ENCODE results near the gene PSMD9. TPM values are rescaled to one million over a fixed set of nuclear protein-coding genes. Genes with fewer than 3 reads are reported as not detected.

Gene PSMD9
- total RNA-seq, 1 experiment from 2014 or later, result 75.7 TPM

DNA sequence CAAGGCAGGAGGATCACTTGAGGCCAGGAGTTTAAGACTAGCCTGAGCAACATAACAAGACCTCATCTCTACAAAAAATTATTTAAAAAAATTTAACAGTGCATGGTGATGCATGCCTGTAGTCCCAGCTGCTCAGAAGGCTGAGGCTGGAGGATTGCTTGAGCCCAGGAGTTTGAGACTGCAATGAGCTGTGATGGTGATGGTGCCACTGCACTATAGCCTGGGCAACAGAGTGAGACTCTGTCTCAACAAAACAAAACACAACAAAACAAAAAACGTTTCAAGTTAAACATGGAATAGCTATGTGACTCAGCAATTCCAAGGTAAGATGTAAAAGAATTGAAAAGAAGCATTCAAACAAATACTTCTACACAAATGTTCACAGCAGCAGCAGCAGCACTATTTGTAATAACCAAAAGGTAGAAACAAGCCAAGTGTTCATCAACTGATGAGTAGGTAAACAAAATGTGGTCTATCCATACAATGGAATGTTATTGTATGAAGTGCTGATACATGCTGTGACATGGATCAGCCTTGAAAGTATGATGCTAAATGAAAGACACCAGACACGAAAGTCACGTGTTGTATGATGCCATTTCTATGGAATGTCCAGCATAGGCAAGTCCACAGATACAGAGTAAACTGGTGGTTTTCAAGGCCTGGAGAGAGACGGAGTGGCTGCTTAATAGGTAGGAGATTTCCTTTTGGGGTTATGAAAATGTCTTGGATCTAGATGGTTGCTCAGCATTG lies 61.2 kb downstream of the PSMD9 start:
- DNase-seq (ENCODE audit: extremely low read depth, low read depth), result peak; percentile 45

DNA sequence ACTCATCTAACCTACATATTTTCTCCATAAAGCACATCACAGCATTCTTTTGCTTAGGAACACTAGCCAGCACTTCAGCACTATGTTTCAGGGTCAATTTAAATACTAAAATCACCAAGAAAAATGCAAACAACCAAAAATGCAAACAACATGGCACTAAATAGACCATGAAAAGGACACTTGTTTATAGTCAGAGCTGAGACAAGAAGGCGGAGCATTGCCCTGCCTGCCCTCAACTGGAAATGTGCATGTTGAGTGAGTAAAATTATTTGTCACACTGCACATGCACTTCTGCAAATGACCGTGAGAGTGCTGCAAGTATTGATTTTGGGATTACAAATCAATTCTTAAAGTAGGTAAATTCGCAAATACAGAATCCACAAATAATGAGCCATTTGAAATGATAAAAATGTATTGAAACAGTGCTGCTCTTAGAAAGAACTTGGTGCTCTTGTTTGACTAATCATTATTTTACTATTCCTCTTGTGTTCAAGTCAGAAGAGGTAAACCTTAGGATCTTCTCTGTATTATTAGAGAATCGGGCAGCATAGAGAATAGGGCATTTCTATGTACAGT lies 64.6 kb downstream of the PSMD9 start:
- DNase-seq (ENCODE audit: extremely low read depth, low read depth), result no peak

DNA sequence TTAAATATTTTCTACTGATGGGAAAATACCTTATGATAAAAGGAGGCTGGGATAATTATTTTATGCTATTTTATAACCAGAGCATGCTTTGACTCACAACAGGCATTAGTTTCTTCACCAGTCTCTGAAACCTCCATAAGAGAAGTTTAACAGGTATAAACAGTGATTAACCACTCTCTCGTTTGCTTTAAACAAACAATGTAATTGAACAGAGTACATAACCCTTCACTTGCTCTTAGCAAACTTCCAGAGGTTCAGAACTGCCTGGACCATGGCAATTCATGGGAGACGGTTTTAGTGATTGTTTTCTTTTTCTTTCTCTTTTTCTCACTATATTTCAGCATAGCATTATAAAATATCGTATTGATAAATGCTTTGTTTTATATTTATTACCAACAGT lies 65.1 kb downstream of the PSMD9 start:
- DNase-seq (ENCODE audit: extremely low read depth, low read depth), result no peak

DNA sequence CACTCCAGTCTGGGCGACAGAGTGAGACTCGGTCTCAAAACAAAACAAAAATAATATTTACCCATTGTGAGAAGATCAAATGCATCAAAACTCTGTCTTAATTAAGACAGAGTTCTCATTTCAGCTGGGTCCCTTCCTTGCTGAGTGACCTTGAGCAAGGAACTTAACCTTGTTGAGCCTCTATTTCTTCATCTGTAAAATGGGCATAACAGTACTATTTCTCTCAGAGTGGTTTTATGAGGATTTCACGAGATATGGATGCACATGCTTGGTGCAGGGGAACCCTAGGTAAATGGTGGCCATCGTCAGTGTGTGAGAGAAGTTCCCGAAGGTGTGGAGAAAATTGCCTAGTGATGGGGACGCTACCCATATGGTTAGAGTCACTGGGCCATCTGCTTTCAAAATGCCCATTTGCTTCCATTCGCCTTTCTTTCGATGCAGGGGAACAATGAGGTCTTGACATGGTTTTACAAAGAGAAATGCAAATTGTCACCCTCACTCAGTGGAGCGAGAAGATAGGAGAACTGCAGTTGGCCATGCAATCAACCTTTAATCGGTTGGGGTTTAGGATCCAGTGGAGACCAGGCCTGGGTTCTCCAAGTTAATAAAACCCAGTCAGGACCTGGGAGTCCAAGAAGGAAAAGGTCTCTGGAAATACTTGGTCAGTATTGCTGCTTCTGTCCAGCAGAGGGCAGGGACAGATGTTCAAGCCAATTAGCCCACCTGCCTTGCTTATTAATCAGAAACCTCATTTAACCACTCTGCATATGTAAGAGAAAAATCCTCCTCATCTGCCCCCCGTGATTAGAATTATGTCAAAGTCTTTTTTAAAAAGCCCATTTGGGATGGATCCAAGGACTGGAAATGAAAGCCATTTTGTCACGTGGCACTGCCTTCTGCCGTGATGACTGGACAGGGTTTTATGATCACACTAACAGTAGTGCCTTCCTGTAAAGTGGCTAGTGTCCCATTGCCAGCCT lies 67.0 kb downstream of the PSMD9 start:
- DNase-seq (ENCODE audit: extremely low read depth, low read depth), result no peak

DNA sequence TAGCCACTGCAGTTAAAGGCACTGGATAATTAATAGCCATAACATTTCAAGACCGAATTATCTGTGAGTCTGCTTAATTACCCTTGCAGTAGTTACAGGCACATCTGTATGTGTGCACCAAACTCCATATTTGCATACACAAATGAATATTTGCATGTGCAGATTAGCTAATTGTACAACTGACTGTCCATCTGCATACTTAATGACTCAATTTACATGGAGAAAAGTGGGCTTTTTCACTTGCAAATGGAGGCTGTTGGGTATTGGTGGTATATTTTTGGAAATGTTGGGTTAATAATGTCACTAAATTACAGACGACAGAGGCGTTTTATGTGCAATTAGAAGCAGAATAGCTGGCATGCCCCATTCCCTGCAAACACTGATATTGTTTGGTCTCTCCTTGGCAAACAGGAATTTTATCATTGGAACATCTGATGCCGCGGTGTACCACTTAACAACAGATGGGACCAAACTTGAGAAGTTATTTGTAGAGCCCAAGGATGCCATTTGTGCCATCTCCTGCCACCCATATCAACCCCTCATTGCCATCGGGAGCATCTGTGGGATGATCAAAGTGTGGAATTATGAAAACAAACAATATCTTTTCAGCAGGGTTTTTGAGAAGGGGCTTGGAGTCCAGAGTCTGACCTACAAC lies 69.4 kb downstream of the PSMD9 start:
- no peak for DNase-seq (ENCODE audit: extremely low read depth, low read depth)

DNA sequence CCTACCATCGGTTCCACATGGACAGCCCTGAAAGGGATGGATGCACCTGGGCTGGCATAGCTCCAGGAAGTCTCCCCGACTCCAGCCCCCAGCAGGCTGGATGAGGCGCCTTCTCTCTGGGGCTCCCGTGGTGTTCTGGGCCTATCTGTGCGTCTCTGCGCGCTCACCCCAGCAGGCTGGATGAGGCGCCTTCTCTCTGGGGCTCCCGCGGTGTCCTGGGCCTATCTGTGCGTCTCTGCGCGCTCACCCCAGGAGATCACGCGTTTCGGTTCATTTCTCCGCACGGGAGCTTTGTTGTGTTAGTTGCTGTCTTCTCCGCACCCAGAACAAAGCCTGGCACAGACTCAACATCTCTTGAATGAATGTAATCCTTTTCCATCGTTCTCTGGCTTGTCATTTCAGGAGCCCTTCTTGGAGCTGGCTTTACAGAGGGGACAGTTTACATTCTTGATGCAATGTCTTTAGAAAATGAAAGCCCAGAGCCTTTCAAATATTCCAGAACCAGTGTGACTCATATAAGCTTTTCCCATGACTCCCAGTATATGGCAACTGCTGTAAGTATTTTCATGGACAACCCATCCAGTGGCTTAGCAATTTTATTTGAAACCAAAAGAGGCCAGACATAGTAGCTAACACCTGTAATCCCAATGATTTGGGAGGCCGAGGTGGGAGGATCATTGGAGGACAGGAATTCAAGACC lies 70.1 kb downstream of the PSMD9 start:
- no peak for DNase-seq (ENCODE audit: extremely low read depth, low read depth)

DNA sequence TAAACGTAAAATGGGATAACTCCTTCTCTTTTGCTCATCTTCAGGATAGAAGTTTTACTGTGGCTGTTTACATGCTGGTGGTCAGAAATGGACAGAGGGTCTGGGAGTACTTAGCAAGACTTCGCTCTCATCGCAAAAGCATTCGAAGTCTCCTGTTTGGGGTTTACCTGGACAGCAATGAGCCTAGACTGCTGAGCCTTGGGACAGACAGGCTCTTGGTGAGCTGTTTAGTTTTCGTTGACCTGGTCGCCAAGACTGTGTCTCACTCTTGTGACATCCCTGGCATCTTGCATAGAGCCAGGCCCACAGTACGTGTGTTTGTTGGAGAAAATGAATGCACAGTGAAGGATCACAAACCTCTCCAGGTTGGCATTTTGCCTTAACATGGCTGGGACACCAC lies 72.0 kb downstream of the PSMD9 start:
- no peak for DNase-seq (ENCODE audit: extremely low read depth, low read depth)

DNA sequence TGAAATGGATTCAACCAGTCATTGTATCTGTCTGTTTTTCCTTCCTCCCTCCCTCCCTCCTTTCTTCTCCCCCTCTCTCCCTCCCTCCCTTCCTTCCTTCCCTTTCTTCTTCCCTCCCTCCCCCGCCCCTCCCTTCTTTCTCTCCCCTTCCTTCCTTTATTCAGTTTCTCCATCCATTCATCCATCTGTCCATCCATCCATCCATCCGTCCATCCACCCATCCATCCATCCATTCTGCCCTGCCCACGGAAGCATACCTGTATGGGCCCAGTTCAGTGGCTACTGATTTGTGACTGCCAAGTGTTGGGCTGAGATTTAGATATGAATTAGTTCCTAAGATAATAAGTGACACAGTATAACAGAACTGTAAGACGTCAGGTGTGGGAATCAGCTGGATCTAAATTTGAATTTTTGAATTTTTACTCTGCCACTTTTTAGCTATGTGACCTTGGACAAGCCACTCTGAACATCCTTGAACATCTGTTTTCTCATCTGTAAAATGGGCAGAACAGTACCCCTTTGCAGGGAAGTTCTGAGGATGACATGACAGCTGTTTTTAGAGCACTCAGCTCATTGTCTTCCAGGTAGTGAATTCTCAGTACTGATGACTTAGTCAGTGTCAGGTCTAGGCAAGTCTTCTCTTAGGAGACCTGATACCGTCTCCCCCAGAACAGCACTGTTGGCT lies 72.7 kb downstream of the PSMD9 start:
- no peak for DNase-seq (ENCODE audit: extremely low read depth, low read depth)

DNA sequence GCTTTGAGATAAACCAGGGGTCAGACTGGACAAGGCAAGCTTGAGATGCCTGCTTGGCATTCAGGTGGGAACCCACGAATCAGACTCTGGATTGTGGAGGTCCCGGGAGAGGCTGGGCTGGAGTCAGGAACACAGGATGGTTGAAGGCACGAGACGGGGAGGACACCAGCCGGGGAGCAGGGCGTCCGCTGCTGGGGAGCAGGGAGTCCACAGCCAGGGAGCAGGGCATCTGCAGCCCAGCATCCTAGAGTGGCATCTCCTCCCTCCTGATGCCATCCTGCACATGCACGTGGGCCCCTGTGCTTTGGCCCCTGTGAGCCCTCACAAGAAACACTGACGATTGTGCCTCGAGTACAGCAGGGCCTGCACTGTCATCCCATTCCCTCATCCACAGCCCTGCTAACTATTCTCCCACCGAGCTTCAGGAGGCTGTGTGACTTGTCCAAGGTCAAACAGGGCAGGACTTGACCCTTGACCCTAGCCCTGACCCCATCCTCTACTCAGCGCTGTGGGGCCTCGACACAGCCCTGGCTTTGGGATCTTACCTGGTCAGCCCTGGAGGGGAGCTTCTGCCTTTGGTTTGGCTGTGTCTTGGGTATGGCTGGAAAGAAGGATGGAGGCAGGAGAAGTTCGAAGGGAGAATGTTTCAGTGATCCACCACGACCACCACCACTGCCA lies 74.9 kb downstream of the PSMD9 start:
- DNase-seq (ENCODE audit: extremely low read depth, low read depth), result no peak

DNA sequence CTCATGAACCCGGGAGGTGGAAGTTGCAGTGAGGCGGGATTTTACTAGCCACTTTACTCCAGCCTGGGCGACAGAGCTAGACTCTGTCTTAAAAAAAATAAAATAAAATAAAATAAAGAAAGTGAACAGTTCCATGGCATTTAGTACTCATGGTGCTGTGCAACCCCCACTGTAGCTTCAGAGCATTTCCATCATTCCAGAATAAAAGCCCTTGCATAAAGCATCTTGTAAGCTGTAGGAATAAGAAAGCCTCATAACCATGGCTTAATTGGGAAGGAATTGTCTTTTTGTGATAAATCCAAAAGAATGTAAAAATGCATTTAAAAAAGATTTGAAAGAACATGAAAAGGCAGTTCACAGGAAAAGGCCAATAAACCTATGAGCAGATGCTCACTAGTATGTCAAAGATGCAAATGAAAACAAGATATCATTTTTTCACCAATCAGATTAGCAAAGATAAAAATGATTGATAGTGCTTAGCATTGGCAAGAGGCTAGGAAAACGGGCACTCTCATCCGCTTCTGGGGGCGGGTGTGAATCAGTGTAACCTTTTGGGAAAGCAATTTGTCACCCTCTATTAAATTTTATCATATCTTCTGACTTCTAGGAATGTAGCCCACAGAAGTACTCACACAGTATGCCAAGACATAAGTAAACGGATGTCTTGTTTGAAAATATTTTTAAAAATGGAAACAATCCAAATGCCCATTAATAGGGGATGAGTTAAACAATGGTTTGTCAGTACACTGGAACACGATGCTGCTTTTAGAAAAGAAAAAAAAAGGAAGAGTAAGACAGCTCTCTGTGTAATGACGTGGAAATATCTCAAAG lies 76.4 kb downstream of the PSMD9 start:
- DNase-seq (ENCODE audit: extremely low read depth, low read depth), result peak; percentile 9

DNA sequence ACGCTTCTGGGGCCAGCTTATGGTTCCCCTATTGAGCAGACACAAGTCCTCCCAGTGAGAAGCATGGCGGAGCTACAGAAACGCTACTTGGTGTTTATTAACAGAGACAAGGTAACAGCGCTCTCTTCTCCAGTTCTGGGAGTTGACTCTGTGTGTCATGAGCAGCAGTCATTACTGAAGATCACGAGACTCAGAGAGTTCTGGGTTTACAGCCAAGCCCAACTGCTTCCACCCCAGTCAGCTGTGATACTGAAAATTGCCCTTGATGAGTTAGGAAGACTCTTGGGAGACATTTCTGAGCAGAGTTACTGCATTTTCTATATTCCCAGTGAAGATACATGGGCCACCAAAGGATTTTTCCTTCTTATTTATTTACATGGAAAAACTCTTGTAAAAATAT lies 78.4 kb downstream of the PSMD9 start:
- DNase-seq (ENCODE audit: extremely low read depth, low read depth), result no peak

Small RNAs within 50 kb of the gene (small RNA-seq; reads per million reads assigned to genes)
- gene AC069503.3, result 0 reads per million in 2 experiments
- gene RF00017, result 0 reads per million in 2 experiments
- 0 reads per million in 2 experiments for gene RNU7-170P

Other genes starting within 250 kb of the PSMD9 start
- gene MORN3, start 219.1 kb upstream of the PSMD9 start, total RNA-seq (2014; rRNA removed; shearing (Covaris generic)), result 0.12 and 0.15 TPM in 2 replicates
- gene TMEM120B, start 176.0 kb upstream of the PSMD9 start, total RNA-seq (2014; rRNA removed; shearing (Covaris generic)), result 9.4 and 11.8 TPM in 2 replicates
- 43.9 and 44.5 TPM in 2 replicates for gene RHOF, start 95.1 kb upstream of the PSMD9 start, total RNA-seq (2014; rRNA removed; shearing (Covaris generic))
- gene SETD1B, start 84.8 kb upstream of the PSMD9 start, total RNA-seq (2014; rRNA removed; shearing (Covaris generic)), result 4.0 and 4.8 TPM in 2 replicates
- gene HPD, start 29.9 kb upstream of the PSMD9 start, total RNA-seq (2014; rRNA removed; shearing (Covaris generic)), result 0.22 and 1.5 TPM in 2 replicates
- gene CFAP251, start 29.8 kb downstream of the PSMD9 start, total RNA-seq (2014; rRNA removed; shearing (Covaris generic)), result 4.9 and 5.0 TPM in 2 replicates
- gene BCL7A, start 133.1 kb downstream of the PSMD9 start, total RNA-seq (2014; rRNA removed; shearing (Covaris generic)), result 13.1 TPM in 2 replicates
- gene MLXIP, start 190.0 kb downstream of the PSMD9 start, total RNA-seq (2014; rRNA removed; shearing (Covaris generic)), result 8.3 and 8.5 TPM in 2 replicates

Measured in NCI-H460 (cell line).